GM19463 (cell line): Measurements from ENCODE around the gene DUSP9.

ENCODE experiments used
- ATAC-seq: cut with Tn5 transposase; IDR thresholded peaks from one replicate; pipeline ENCODE4 v1.9.1; 2021; ENCODE audit warnings: mild to moderate bottlenecking, moderate library complexity; ENCODE audit not compliant: unreplicated experiment

The DUSP9 gene

DNA sequence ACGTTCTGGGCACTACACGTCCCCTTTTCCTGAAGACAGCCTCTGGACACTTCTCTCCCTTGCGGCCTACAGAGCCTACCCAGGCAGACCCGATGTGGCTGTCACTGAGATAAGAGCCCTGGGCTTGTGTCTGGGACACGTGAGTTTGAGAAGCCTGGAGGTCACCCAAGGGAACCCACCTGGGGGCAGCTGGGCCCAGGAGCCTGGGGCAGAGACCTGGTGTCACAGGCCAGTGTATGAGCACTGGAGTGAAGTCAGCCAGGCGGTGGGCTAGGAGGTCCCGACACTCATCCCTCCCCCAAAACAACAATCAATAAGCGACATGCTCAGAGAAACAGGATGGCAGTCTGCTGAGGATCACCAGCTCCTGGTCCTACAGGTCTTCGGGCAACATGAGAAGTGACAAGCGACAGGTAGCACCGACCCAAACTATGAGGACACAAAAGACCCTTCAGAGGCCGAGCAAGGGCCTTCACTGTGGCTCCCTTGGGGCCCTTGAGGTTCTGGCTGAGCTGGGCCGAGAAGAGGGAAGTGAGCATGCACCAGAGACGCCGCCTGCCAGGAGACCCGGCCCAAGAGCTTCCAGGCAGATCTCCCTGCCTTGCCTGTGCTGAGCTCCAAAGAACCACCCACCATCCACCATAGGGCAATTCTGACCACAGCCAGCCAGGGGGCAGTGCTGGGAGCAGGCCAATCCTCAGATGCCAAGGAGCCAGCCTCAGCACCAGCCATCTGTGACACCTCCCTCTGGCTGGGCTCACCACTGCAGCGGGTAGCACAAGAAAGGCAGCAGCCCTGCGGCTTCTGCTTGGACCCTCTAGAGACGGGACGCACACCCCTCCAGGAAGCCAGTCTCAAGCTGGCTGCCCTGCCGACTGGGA is 11.0 kb upstream of the DUSP9 start:
- ATAC-seq: peak; percentile 84

DNA sequence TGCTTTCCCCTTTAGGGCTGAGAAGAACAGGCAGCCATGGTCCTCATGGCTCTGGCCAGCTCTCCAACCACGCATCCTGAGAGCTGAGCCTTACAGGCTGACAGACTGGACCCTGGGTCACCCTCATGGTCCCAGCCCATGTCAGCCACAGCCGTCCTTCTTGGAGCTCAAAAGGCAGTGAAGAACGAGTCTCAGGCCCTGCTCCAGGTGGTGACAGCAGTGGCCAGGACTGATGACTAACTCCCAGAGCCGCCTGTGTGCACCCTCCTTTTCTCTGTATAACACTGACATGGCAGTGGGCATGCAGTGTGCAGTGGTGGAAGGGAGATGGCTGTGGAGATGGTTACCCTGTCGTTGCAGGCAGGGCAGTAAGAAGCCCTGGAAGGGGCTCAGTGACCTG is 10.3 kb upstream of the DUSP9 start:
- no peak for ATAC-seq

DNA sequence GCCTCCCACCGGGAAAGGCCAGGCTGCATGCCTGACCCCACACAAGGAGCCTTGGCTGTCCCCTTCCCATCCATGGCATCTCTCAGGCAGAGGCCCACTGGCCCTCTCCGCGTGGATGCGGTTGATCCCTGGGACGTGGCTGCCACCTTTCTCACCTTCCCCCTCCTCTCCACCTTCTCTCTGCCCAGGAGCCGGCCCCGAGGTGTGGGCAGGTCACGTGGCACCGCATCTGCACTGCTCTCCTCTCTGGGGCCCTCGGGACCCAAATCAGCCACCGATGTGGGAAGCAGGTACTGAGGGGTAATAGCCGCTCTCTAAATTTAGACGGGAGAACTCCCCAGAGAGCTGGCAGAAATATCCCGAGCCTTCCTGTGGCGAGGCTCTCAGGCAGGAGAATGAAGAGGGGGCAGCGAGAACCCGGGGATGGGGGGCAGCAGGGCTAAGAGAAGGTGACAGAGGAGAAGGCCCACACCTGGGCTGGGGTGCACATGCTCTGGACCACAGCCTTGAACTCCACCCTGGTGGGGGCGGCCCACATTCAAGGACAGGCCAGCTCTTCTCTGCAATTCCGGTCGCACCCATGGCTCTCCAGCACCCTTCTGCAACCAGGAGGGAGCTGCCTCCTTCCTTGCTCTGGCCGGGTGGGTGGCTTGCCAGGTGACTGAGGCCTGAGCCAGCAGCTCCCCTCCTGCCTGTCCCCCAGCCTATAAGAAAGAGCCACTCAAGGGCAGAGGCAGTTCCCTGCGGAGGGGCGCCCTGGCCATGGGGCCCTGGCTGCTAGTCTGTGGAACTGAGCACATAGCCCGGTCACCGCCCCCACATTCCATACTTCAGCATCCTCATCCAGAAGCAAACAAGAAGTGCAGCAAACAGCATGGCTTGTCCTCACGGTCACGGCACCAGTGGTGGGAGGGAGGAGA is 9.6 kb upstream of the DUSP9 start:
- ATAC-seq: no peak

DNA sequence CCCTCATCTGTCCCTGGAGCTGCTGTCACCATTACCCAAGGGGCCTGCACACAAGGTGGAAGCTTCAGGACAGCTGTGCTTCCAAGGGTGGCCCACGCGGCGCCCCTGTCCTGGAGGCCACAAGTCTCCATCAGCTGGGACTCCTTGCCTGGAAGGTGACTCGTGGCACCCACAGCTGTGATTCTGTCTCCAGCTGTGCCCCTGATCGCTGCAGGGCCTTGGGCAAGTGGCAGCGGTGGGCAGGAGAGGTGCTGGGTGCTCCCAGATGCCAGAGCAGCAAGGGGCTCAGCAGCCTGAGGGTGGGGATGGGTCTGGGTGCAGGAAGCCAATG is 9.0 kb upstream of the DUSP9 start:
- ATAC-seq: no peak

DNA sequence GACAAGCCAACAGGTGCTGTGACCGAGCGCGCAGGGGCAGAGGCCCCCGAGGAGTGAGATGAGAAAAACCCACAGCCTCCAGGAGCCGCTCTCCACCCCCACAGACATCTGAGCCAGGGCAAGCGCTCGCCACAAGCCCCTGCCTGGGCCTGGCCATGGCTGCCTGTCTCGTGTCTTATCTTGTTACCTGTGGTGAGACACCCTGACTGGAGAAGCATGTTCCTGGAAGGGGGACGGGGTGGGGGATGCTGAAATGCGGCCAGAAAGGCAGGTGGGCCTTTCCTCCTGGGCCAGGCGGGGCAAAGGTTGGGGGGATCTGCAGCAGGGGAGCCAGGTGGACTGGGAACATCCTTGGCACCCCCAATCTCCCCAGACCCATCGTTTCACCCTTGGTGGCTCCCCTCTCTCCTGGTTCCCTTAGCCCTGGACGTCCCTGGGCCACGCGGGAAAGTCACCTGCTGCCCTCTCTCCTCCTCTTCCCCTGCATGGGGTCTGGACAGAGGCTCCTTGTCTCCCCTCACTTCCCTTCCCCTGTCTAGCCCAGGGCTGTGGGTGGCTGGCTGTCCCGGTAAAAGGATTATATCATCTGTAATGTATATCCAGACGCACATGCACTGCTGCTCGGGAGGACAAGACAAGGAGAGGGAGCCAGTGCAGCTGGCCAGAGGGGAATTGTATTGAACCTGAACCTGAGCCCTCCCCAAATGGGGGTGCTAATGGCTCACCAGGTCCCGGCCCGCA is 8.4 kb upstream of the DUSP9 start:
- no peak for ATAC-seq

DNA sequence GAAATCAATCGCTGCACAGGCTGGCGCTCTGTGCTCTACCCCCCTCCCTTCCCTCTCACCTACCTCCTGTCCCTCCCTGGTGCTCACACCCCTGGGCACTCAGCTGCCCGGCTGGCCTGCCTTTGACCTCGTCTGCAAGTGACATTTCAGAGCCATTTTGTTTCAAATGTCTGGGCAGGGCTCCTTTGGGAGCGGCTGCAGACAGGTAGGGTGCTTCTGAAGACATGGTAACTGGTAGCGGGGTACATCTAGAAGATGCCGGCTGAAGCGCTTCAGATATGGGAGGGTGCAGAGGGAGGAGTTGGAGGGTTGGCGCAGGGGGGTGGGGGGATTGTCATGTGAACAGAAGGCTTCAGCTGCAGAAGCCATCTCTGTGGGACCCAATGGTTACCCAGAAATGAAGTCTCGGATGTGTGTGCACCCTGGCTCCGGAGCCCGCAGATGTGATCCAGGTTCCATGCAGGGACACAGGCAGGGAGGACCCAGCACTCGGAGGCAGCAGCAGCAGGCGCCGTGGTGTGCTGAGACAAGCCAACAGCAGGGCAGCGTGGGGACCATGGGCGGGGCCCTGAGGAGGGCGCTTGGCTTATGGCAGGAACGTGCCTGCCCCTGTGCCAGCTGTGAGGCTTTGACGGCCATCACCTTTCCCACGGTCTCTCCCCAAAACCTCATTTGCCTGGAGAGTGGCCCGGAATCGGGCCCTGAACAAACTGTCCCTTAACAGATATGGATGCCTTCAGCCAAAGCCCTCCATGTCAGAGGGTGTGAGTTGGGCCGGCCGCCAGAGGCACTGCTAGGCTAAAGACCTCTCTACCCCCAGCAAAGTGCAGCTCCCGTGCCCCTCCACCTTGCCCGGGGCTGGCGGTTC is 7.6 kb upstream of the DUSP9 start:
- ATAC-seq: no peak

DNA sequence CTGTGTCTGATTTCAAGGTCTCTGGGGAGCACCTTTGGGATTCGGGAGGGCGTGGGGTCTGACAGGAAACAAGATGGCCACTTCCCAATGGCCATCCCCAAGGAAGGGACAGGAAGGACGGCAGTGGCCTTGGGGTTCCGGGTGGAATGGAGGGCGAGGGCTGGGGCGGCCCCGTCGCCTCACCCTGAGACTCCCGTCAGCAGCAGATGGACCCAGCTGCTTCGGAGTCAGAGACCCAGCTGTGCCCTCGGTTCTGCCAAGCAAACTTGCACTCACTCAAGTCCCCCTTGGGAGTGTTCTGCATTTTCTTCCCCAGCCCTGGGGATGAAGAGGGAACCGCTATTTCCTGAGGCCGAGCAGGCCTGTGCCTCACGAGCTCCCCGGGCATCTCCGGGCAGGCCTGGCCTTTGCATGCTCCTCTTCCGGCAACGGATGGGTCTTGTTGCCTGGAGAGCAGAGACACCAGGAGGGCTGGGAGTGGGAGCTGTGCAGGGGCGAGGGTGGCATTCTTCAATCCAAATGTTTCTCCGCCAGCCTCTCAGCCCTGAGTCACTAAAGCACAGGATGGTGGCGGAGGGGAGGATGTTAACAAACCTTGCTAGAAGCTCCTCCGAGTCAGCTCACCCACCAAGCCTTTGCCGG is 6.8 kb upstream of the DUSP9 start:
- no peak for ATAC-seq

DNA sequence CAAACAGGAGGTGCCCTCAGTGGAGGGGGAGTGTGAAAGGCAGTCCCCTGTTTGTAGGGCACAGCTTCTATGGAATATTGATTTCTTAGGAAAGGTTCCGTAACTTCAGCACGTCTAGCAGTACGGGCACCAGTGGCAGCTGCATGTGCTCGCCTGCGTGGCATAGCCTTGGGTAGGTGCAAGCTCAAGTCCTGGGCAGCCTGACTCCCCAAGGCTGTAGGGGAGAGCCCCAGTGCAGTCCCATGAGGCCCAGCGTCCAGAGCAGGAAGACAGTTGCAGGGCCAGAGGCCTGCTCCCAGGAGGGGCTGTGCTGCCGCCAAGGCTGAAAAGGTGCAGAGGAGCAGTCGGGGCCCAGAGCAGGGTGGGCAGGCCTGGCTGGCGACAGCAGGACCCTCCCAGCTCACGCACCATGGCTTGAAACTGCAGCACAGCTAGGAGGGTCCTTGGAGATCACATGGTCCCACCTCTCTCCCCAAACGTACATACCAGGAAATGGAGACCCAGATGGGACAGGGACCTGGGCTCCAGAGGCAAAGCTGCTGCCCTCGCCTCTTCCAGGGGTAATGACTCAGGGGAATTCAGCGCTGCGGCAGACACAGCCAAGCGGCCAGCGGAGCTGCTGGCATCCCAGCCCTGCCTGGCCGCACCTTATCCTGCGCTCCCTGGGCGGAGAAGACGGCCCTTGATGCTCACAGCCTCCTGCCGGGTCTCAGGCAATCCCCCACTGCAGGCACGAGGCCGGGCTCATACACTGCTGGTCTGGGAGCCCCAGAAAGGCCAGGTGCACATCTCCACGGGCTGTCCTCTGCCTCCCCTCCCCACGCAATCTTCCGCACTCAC is 6.0 kb upstream of the DUSP9 start:
- no peak for ATAC-seq

DNA sequence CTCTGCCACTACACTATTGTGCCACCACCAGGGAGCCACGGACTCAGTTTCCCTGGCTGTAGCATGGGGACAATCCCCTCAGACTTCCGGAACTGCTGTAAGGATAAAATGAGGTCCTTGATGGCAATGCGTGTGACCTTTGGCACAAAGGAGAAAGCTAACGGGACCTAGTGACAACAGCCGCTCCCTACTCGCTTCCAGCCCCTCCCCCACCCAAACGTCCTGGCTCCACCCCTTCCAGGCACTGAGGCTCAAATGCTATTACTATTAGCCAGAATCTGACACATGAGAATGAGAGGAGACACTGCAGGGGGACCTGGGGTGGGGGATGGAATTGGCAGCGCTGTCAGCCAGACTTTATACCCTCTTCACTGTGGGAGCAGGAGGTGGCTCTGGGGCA is 5.4 kb upstream of the DUSP9 start:
- ATAC-seq: no peak

DNA sequence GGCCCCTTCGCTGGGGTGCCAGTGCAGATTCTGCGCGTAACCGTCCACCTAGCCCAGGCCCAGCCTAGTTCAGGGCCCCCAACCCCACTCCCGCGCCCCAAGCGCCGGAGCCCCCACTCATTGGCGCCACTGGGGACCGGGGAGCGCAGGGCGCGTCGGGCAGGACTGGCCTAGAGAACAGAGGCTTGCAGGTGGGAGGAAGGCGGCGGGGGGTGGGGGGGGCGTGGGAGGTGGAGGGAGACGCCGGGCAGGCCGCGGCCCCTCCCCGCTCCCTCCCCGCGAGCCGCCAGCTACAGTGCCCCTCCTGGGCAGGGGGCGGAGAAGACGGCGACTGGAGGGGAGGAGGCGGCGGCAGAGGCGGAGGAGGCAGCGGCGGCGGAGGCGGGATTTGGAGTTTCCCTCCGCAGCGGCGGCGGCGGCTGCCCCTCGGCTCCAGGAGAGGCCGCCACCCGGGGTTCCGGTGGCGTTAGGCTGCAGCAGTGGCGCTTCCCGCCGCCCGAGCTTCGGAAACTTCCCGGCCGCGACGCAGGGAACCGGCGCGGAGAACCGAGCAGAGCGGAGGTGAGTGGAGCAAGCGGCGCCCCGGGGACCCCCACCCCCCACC is 4.8 kb upstream of the DUSP9 start:
- no peak for ATAC-seq

DNA sequence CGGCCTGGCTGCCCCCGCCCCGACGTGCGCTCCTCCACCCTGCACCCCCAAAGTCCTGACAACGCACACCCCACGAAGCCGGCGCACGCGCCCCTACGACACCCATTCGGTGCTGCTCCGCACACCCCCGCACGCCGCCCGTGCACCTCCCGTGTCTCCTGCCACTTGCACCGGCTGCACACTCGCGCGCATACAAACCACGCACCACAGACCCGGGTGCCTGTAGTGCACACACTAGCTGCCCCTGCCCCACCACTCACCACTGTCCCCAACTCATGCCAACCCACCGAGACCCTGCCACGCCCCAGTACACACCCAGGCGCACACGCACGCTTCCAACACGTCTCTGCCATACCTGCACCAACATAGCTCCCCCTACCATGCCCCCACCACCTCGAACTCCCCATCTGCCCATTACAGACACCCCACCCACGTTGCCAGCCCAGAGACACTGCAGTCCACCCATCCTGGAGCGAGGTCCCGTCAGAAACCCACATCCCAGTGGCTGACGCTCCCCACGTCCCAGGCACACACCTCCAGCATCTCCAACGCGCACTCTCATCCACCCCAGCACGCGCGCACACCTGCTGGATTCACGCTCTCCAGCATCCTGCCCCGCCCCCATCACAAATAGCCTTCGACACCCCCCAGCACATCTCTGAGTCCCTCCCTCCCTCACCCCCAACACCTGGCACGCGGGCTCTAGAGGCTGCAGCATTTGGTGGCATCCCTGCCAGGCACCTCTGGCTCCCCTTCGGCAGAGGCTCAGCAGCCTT is 4.2 kb upstream of the DUSP9 start:
- ATAC-seq: no peak

DNA sequence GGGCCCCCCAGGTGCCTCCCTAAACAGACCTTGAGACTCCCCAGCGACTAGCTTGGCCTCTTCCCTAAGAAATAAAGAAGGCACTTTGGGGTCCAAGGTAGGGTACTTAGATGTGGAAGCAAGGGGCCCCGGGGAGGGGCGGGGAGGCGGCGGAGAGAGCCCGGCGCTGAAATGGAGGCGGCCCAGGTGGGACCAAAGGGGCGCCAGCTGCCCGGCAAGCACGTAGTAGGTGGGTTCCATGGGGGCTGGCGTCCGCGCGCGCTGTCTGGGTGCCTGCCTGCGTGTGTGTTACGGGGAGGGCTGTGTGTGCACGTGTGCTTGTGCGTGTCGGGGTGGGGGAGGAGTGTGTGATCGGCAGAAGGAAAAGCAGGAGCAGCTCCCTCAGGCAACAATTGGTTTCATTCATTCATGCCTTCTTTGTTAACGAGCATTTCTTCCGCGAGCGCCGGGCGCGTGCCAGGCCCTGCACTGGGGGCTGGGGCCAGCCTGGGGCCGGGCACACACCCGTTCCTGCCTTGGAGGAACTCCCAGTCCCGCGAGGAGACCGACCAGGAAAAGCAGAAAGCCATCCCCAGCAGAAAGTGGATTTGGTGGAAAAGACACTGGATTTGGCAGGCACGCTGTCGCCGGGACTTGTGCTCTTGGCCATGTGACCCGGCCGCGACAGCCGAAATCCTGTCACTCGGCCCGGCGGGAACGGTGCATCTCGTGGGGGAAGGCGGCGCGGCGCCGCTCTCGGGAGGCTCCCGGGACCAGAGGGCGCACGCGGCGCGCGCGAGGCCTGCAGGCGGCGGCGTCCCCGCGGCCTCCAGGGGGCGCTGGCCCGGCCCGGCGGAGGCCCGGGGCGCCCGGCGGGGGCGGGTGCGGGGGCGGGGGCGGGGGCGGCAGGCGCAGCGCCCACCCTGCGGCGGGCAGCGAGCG is 3.3 kb upstream of the DUSP9 start:
- ATAC-seq: no peak

DNA sequence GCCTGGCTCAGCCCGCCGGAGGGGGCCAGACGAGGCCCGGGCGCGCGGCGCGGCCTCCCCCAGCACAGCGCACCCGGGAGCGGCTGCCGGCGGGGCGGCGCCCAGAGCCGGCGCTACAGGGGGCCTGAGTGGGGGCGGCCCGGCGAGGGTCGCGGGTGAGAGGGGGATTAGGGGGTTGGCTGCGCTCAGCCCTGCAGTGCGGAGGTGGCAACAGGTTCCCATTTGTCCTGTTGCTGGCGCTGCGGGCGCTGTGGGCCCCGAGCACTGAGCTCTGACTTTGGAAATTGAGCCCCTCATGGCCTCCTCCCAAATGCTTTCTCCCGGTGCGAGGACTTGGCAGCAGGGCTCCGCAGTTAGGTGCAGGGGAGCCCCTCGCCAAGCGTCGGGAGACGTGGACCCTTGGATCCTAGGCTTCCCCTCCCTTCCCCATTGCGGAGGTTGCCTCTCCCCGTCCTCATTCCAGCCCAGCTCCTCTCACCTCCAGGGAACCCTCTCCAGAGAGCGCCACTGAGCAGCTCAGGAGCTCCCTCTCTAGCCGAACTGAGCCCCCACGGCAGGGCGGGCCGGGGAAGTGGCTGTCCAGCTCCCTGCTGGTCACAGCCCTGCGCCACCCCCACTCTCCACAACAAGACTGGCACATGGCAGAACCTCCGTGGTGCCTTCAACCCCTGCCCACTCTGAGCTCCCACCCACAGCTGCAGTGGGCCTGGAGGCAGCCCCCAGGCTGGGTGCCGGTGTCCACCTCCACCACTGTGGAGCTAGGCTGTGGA is 2.5 kb upstream of the DUSP9 start:
- ATAC-seq: no peak

DNA sequence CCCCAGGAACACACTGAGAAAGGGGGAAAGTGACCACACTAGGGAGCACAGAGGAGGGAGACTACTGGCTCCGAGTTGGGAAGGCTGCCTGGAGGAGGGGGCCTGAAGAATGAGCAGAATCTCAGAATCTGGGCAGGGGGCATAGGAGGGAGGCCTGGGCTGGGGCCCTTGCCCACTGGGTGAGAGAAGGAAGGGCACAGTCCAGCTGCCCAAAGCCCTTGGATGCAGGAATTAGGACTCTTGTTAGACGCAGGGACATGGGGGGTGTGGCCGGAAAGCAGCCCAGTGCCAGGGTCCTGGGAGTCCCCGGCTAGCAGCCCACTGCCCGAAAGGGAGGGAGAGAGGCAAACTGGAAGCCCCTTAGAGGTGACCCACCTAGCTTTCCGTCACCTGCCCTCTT is 1.9 kb upstream of the DUSP9 start:
- no peak for ATAC-seq

DNA sequence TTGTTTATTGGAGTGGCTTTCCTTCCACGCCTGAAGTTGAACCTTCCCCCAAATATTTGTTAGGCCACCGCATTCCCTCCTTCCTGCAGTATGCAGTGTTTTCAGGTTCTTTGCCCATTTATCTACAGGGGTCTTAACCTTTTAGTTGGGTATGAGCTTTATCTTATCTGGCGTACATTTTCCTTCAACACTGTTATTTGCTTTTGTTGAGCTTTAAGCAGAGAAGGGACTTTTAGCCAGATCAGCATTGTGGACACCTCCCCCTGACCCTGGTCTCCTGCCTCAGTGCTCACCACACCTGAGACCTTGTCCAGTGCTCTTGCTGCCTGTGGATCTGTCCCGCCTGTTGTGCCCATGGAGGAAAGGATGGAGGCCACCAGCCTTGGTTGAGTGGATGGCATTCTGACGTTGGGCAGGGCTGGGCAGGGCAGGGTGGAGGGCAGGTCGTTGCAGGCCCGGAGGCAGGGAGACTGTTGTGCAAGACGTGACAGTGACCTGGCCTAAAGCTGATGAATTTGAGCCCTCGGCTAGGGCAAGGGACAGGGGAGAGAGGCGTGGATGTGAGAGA is 998 bp upstream of the DUSP9 start:
- no peak for ATAC-seq
